ENCODE data around the gene XRCC4.

The XRCC4 gene

DNA sequence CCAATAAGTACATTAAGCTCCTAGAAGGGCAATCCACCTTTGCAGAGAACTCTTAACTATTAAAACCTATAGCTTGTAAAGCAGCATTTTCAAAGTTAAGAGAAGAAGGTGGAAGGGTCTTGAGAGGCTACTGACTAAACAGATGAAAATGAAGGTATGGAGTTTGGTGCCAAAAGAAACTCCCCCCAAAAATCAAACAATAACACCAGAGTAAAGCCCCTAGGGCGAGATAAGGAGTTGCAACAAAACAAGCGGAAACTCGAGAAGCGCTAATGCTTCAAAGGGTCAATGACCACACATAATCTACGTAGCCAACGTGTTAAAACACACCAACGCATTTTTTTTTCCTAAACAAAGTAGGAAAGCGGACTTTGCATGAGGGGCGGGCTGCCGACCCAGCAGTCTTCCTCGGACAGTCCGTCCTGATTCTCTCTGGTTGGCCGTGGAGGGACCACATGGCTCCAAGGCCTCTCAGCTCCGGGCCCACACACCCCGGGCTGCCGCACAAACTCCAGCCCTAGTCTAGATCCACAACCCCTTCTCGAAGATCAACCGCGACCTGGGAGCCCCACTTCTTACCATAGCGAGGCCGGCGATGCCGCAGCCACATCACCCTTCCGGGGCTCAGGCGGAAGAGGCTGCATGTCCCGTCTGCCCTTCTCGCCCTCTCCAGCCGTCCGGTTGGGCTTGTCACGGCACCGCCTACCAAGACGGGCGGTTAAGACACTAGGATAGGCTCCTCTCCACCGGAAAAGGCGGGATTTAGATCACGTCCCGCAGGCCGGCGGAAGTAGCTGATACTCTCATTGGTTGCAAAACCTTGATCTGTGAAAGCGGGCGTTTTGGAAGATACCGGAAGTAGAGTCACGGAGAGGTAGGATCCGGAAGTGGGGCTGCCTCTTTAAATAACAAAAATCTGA is at the start of gene XRCC4, which contains the start of gene TMEM167A:
XRCC4 (plus strand) TSS at position 806 of the 920 bp plus-strand sequence. CDS start 27,373 bp downstream, outside the sequence.
TMEM167A (minus strand) TSS at position 653 of the 920 bp plus-strand sequence; CDS start at position 582, 71 bp downstream.
- no peaks in the 10 kb centered on the region for H3K27me3 ChIP-seq (replicated peaks; ENCODE audit: control insufficient read depth, insufficient read depth, low read length)
- no peaks in the 10 kb centered on the region for H3K36me3 ChIP-seq (ENCODE audit: control insufficient read depth, insufficient read depth, low read length, severe bottlenecking)
- peaks cover 43% of the 10 kb centered on the region for H3K4me1 ChIP-seq (ENCODE audit: control insufficient read depth, insufficient read depth, low read length)
- H3K4me3 ChIP-seq (ENCODE audit: low read length): peak within 1 kb of the TSS; percentile 96
- peak within 1 kb of the TSS; percentile 97 for H3K9ac ChIP-seq (ENCODE audit: low read length)
- H3K9me3 ChIP-seq (ENCODE audit: control insufficient read depth, low read length): no peaks in the 10 kb centered on the region
- peak; percentile 100 for DNase-seq (ENCODE audit: low read depth)

- Histone ChIP-seq H3K4me3 (ENCODE audit: low read length) (no peak overlapping the region), H3K4me1 (ENCODE audit: control insufficient read depth, insufficient read depth, low read length) (peaks cover 9% of the 10 kb centered on the region), H3K27me3 (replicated peaks; ENCODE audit: control insufficient read depth, insufficient read depth, low read length) (no peaks in the 10 kb centered on the region), H3K9me3 (ENCODE audit: control insufficient read depth, low read length) (no peaks in the 10 kb centered on the region), H3K36me3 (ENCODE audit: control insufficient read depth, insufficient read depth, low read length, severe bottlenecking) (no peaks in the 10 kb centered on the region), H3K9ac (ENCODE audit: low read length) (no peak overlapping the region)
- DNase-seq (ENCODE audit: low read depth): peak; percentile 52
These were observed 47.4 kb upstream of the XRCC4 start for GRCh38 chr5:83029912-83030311.

GRCh38 chr5:83031381-83031780 is 46.0 kb upstream of the XRCC4 start:
- no peak overlapping the region for H3K4me3 ChIP-seq (ENCODE audit: low read length)
- peak; percentile 41 for DNase-seq (ENCODE audit: low read depth)
- H3K9ac ChIP-seq (ENCODE audit: low read length): no peak overlapping the region
- no peaks in the 10 kb centered on the region for H3K9me3 ChIP-seq (ENCODE audit: control insufficient read depth, low read length)
- H3K36me3 ChIP-seq (ENCODE audit: control insufficient read depth, insufficient read depth, low read length, severe bottlenecking): no peaks in the 10 kb centered on the region
- H3K27me3 ChIP-seq (replicated peaks; ENCODE audit: control insufficient read depth, insufficient read depth, low read length): no peaks in the 10 kb centered on the region
- peaks cover 14% of the 10 kb centered on the region for H3K4me1 ChIP-seq (ENCODE audit: control insufficient read depth, insufficient read depth, low read length)

GRCh38 chr5:83034036-83034435 is 43.3 kb upstream of the XRCC4 start:
- Histone ChIP-seq H3K9ac (ENCODE audit: low read length) (no peak overlapping the region), H3K36me3 (ENCODE audit: control insufficient read depth, insufficient read depth, low read length, severe bottlenecking) (no peaks in the 10 kb centered on the region), H3K27me3 (replicated peaks; ENCODE audit: control insufficient read depth, insufficient read depth, low read length) (no peaks in the 10 kb centered on the region), H3K9me3 (ENCODE audit: control insufficient read depth, low read length) (no peaks in the 10 kb centered on the region), H3K4me3 (ENCODE audit: low read length) (no peak overlapping the region), H3K4me1 (ENCODE audit: control insufficient read depth, insufficient read depth, low read length) (peaks cover 7% of the 10 kb centered on the region)
- no peak for DNase-seq (ENCODE audit: low read depth)

GRCh38 chr5:83034528-83035207 is 42.7 kb upstream of the XRCC4 start:
- Histone ChIP-seq H3K9me3 (ENCODE audit: control insufficient read depth, low read length) (no peaks in the 10 kb centered on the region), H3K4me3 (ENCODE audit: low read length) (no peak overlapping the region), H3K36me3 (ENCODE audit: control insufficient read depth, insufficient read depth, low read length, severe bottlenecking) (no peaks in the 10 kb centered on the region), H3K4me1 (ENCODE audit: control insufficient read depth, insufficient read depth, low read length) (peaks cover 7% of the 10 kb centered on the region), H3K9ac (ENCODE audit: low read length) (no peak overlapping the region), H3K27me3 (replicated peaks; ENCODE audit: control insufficient read depth, insufficient read depth, low read length) (no peaks in the 10 kb centered on the region)
- DNase-seq (ENCODE audit: low read depth): no peak

GRCh38 chr5:83035373-83036100 is 41.8 kb upstream of the XRCC4 start:
- peak; percentile 15 for DNase-seq (ENCODE audit: low read depth)
- Histone ChIP-seq H3K9ac (ENCODE audit: low read length) (no peak overlapping the region), H3K27me3 (replicated peaks; ENCODE audit: control insufficient read depth, insufficient read depth, low read length) (no peaks in the 10 kb centered on the region), H3K9me3 (ENCODE audit: control insufficient read depth, low read length) (no peaks in the 10 kb centered on the region), H3K4me3 (ENCODE audit: low read length) (no peak overlapping the region), H3K36me3 (ENCODE audit: control insufficient read depth, insufficient read depth, low read length, severe bottlenecking) (no peaks in the 10 kb centered on the region), H3K4me1 (ENCODE audit: control insufficient read depth, insufficient read depth, low read length) (peaks cover 7% of the 10 kb centered on the region)

GRCh38 chr5:83036991-83037575 is 40.3 kb upstream of the XRCC4 start:
- no peak overlapping the region for H3K4me3 ChIP-seq (ENCODE audit: low read length)
- DNase-seq (ENCODE audit: low read depth): no peak
- H3K9me3 ChIP-seq (ENCODE audit: control insufficient read depth, low read length): no peaks in the 10 kb centered on the region
- no peaks in the 10 kb centered on the region for H3K36me3 ChIP-seq (ENCODE audit: control insufficient read depth, insufficient read depth, low read length, severe bottlenecking)
- H3K9ac ChIP-seq (ENCODE audit: low read length): no peak overlapping the region
- peaks cover 7% of the 10 kb centered on the region for H3K4me1 ChIP-seq (ENCODE audit: control insufficient read depth, insufficient read depth, low read length)
- no peaks in the 10 kb centered on the region for H3K27me3 ChIP-seq (replicated peaks; ENCODE audit: control insufficient read depth, insufficient read depth, low read length)

DNA sequence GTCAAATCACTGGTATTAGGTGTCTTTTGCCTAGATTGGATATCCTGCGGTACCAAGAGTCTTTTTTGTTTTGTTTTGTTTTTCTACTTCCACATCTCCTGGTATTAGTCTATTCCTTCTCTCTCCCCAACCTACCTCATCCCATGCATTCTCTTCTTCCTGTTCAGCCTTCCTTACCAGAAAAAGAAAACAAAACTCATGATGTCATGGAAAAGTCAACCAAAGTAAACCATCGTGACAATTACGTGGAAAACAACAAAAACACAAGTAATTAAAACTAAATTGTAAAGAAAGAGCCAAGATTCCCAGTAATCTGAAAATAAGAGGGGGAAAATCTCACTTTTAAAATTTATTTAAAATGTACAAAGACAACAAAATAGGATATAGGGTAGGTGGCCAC is 38.4 kb upstream of the XRCC4 start:
- Histone ChIP-seq H3K9me3 (ENCODE audit: control insufficient read depth, low read length) (no peaks in the 10 kb centered on the region), H3K36me3 (ENCODE audit: control insufficient read depth, insufficient read depth, low read length, severe bottlenecking) (no peaks in the 10 kb centered on the region), H3K27me3 (replicated peaks; ENCODE audit: control insufficient read depth, insufficient read depth, low read length) (no peaks in the 10 kb centered on the region), H3K9ac (ENCODE audit: low read length) (no peak overlapping the region), H3K4me1 (ENCODE audit: control insufficient read depth, insufficient read depth, low read length) (peaks cover 7% of the 10 kb centered on the region), H3K4me3 (ENCODE audit: low read length) (no peak overlapping the region)
- DNase-seq (ENCODE audit: low read depth): no peak

GRCh38 chr5:83042507-83042906 is 34.8 kb upstream of the XRCC4 start:
- DNase-seq (ENCODE audit: low read depth): no peak
- Histone ChIP-seq H3K4me1 (ENCODE audit: control insufficient read depth, insufficient read depth, low read length) (no peaks in the 10 kb centered on the region), H3K36me3 (ENCODE audit: control insufficient read depth, insufficient read depth, low read length, severe bottlenecking) (no peaks in the 10 kb centered on the region), H3K9ac (ENCODE audit: low read length) (no peak overlapping the region), H3K4me3 (ENCODE audit: low read length) (no peak overlapping the region), H3K27me3 (replicated peaks; ENCODE audit: control insufficient read depth, insufficient read depth, low read length) (no peaks in the 10 kb centered on the region), H3K9me3 (ENCODE audit: control insufficient read depth, low read length) (no peaks in the 10 kb centered on the region)

GRCh38 chr5:83044926-83045325 is 32.4 kb upstream of the XRCC4 start:
- DNase-seq (ENCODE audit: low read depth): no peak
- no peak overlapping the region for H3K9ac ChIP-seq (ENCODE audit: low read length)
- no peaks in the 10 kb centered on the region for H3K27me3 ChIP-seq (replicated peaks; ENCODE audit: control insufficient read depth, insufficient read depth, low read length)
- peaks cover 14% of the 10 kb centered on the region for H3K4me1 ChIP-seq (ENCODE audit: control insufficient read depth, insufficient read depth, low read length)
- H3K36me3 ChIP-seq (ENCODE audit: control insufficient read depth, insufficient read depth, low read length, severe bottlenecking): no peaks in the 10 kb centered on the region
- H3K9me3 ChIP-seq (ENCODE audit: control insufficient read depth, low read length): no peaks in the 10 kb centered on the region
- no peak overlapping the region for H3K4me3 ChIP-seq (ENCODE audit: low read length)
